HL-60 (cell line): Measurements from ENCODE around the gene CCNY.

Experiments used
- CTCF ChIP-seq: IDR thresholded peaks from one replicate; pipeline ENCODE4 v1.5.1; 2011; ENCODE audit warnings: low read length, control low read depth, inconsistent platforms; ENCODE audit not compliant: insufficient read depth
- GABPA ChIP-seq: IDR thresholded peaks from 2 replicates; pipeline ENCODE4 v1.6.1; 2012; ENCODE audit warnings: low read depth
- REST ChIP-seq: IDR thresholded peaks from 2 replicates; pipeline ENCODE4 v1.6.1; 2012; ENCODE audit warnings: low read depth; ENCODE audit not compliant: insufficient replicate concordance

GRCh38 chr10:35497909-35498308, 161.6 kb downstream of the CCNY start:
- no peak for TF ChIP-seq CTCF
- no peak for TF ChIP-seq REST
- no peak for TF ChIP-seq GABPA
